ENCODE results near the gene MFGE8.

The MFGE8 gene

GRCh38 chr15:88901508-88902220, 11.5 kb downstream of the MFGE8 start:
- no peak for DNase-seq (ENCODE audit: low read depth)
- H3K4me3 ChIP-seq (ENCODE audit: low read depth, low read length) = no peak overlapping the region

- DNase-seq (ENCODE audit: low read depth) = no peak
- no peak overlapping the region for H3K4me3 ChIP-seq (ENCODE audit: low read depth, low read length)
Observed at GRCh38 chr15:88900982-88901418, 12.2 kb downstream of the MFGE8 start.

- no peak overlapping the region for H3K4me3 ChIP-seq (ENCODE audit: low read depth, low read length)
- no peak for DNase-seq (ENCODE audit: low read depth)
Observed at GRCh38 chr15:88900309-88900981, 12.7 kb downstream of the MFGE8 start.

- DNase-seq (ENCODE audit: low read depth) = no peak
- no peak overlapping the region for H3K4me3 ChIP-seq (ENCODE audit: low read depth, low read length)
Observed at GRCh38 chr15:88899251-88899650, 13.9 kb downstream of the MFGE8 start.

- no peak overlapping the region for H3K4me3 ChIP-seq (ENCODE audit: low read depth, low read length)
- no peak for DNase-seq (ENCODE audit: low read depth)
Observed at GRCh38 chr15:88898736-88899135, 14.4 kb downstream of the MFGE8 start.

- DNase-seq (ENCODE audit: low read depth) = no peak
- H3K4me3 ChIP-seq (ENCODE audit: low read depth, low read length) = no peak overlapping the region
Observed at GRCh38 chr15:88897456-88898194, 15.6 kb downstream of the MFGE8 start.

- no peak overlapping the region for H3K4me3 ChIP-seq (ENCODE audit: low read depth, low read length)
- no peak for DNase-seq (ENCODE audit: low read depth)
Observed at GRCh38 chr15:88897142-88897455, 16.1 kb downstream of the MFGE8 start.

GRCh38 chr15:88896333-88897033, 16.7 kb downstream of the MFGE8 start:
- no peak for DNase-seq (ENCODE audit: low read depth)
- H3K4me3 ChIP-seq (ENCODE audit: low read depth, low read length) = no peak overlapping the region

GRCh38 chr15:88894819-88895767, 18.1 kb downstream of the MFGE8 start, which contains the start of gene HAPLN3:
Gene HAPLN3 (minus strand): TSS chr15:88895544. CDS start chr15:88887298, 8,246 bp downstream.
- peak within 1 kb of the TSS; percentile 51 for H3K4me3 ChIP-seq (ENCODE audit: low read depth, low read length)
- DNase-seq (ENCODE audit: low read depth) = no peak

- no peak for DNase-seq (ENCODE audit: low read depth)
- no peak overlapping the region for H3K4me3 ChIP-seq (ENCODE audit: low read depth, low read length)
Observed at GRCh38 chr15:88894348-88894818, 18.8 kb downstream of the MFGE8 start.

GRCh38 chr15:88891540-88892254, 21.5 kb downstream of the MFGE8 start:
- DNase-seq (ENCODE audit: low read depth) = no peak
- H3K4me3 ChIP-seq (ENCODE audit: low read depth, low read length) = no peak overlapping the region

- no peak overlapping the region for H3K4me3 ChIP-seq (ENCODE audit: low read depth, low read length)
- no peak for DNase-seq (ENCODE audit: low read depth)
Observed at GRCh38 chr15:88890495-88890894, 22.7 kb downstream of the MFGE8 start.

GRCh38 chr15:88888719-88889118, 24.5 kb downstream of the MFGE8 start:
- no peak overlapping the region for H3K4me3 ChIP-seq (ENCODE audit: low read depth, low read length)
- no peak for DNase-seq (ENCODE audit: low read depth)

GRCh38 chr15:88887068-88887580, 26.1 kb downstream of the MFGE8 start:
- H3K4me3 ChIP-seq (ENCODE audit: low read depth, low read length) = no peak overlapping the region
- DNase-seq (ENCODE audit: low read depth) = no peak

- no peak overlapping the region for H3K4me3 ChIP-seq (ENCODE audit: low read depth, low read length)
- DNase-seq (ENCODE audit: low read depth) = no peak
Observed at GRCh38 chr15:88882785-88883184, 30.4 kb downstream of the MFGE8 start.

- no peak overlapping the region for H3K4me3 ChIP-seq (ENCODE audit: low read depth, low read length)
- no peak for DNase-seq (ENCODE audit: low read depth)
Observed at GRCh38 chr15:88881775-88882174, 31.4 kb downstream of the MFGE8 start.

- no peak for DNase-seq (ENCODE audit: low read depth)
- H3K4me3 ChIP-seq (ENCODE audit: low read depth, low read length) = no peak overlapping the region
Observed at GRCh38 chr15:88880944-88881740, 32.0 kb downstream of the MFGE8 start.
